Measurements from ENCODE around the gene ASZ1.
"Not testable (repeated sequence)": the region's sequence is repeated elsewhere in the genome, so short reads cannot be mapped to it uniquely, and the experiment has no call there.

The ASZ1 gene, protein sequence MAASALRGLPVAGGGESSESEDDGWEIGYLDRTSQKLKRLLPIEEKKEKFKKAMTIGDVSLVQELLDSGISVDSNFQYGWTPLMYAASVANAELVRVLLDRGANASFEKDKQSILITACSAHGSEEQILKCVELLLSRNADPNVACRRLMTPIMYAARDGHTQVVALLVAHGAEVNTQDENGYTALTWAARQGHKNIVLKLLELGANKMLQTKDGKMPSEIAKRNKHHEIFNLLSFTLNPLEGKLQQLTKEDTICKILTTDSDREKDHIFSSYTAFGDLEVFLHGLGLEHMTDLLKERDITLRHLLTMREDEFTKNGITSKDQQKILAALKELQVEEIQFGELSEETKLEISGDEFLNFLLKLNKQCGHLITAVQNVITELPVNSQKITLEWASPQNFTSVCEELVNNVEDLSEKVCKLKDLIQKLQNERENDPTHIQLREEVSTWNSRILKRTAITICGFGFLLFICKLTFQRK

GRCh38 chr7:117427258-117427701 is at the start of gene ASZ1:
Gene ASZ1 (minus strand): TSS chr7:117427493. CDS start chr7:117427460, 33 bp downstream.
- no peaks in the 10 kb centered on the region for H3K9me3 ChIP-seq (ENCODE audit: control insufficient read depth, insufficient read depth, low read depth, low read length)
- H3K36me3 ChIP-seq (ENCODE audit: control insufficient read depth, insufficient read depth, low read length): no peaks in the 10 kb centered on the region
- no peak within 1 kb of the TSS for H3K9ac ChIP-seq (ENCODE audit: low read length)
- H3K4me3 ChIP-seq (ENCODE audit: low read depth, low read length): no peak within 1 kb of the TSS
- no peak within 1 kb of the TSS for H3K27ac ChIP-seq (ENCODE audit: low read depth, low read length)
- H3K27me3 ChIP-seq (ENCODE audit: control insufficient read depth, insufficient read depth, low read length): no peaks in the 10 kb centered on the region
- H3K4me1 ChIP-seq (ENCODE audit: control insufficient read depth, insufficient read depth, low read length): no peaks in the 10 kb centered on the region

DNA sequence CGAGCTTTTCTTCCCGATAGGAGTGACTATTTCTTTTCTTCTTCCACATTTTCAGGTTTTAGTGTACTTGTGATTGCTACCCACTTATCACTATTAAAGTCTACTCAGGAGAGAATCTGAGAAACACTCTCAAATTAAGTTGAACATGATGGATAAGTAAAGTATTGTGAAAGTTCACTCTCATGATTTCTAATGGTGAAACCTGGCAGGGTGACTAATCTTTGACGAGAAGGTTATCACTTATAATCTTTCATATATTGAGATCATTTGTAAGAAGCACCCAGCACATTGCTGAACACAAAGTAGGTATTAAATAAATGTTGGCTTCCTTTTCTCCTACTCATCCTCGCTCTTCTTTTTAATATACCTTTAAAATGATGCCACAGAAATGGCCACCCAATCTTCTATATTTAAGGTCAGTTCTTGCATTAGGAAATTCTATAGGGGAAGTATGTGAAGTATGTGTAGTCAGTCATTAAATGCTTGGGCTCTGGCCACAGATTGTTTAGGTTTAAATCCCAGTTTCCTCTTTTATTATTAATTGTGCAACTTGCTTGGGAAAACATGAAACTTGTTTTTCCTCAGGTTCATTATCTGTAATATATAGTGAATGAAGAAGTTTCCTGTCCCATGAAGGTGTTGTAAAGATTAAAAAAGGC is 49.4 kb upstream of the ASZ1 start:
- Histone ChIP-seq H3K4me3 (ENCODE audit: low read depth, low read length) (no peak overlapping the region), H3K36me3 (ENCODE audit: control insufficient read depth, insufficient read depth, low read length) (no peaks in the 10 kb centered on the region), H3K27ac (ENCODE audit: low read depth, low read length) (no peak overlapping the region), H3K9ac (ENCODE audit: low read length) (no peak overlapping the region), H3K9me3 (ENCODE audit: control insufficient read depth, insufficient read depth, low read depth, low read length) (no peaks in the 10 kb centered on the region), H3K4me1 (ENCODE audit: control insufficient read depth, insufficient read depth, low read length) (peaks cover 4% of the 10 kb centered on the region; the same call in 1 of the 2 replicates), H3K27me3 (ENCODE audit: control insufficient read depth, insufficient read depth, low read length) (peaks cover 41% of the 10 kb centered on the region)

DNA sequence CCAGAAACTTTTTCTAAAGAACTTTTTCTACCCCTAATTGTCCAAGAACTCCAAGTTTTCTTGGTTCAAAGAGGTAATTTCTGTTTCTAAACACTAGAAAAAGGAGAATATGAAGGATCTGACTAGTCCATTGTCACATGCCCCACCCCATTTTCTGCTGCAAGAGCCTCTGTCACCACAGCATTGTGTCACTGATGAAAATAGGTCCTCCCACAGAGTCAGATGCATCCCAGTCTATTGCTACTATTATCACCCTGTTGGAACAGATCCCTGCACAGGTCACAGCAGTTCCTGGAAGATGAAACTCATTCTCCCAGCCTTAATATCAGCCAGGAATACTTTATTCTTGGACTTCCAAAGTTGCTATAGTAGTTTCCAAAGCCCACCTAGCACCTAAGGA is 45.0 kb upstream of the ASZ1 start:
- Histone ChIP-seq H3K4me1 (ENCODE audit: control insufficient read depth, insufficient read depth, low read length) (no peaks in the 10 kb centered on the region), H3K27ac (ENCODE audit: low read depth, low read length) (no peak overlapping the region), H3K27me3 (ENCODE audit: control insufficient read depth, insufficient read depth, low read length) (peaks cover 4% of the 10 kb centered on the region), H3K9me3 (ENCODE audit: control insufficient read depth, insufficient read depth, low read depth, low read length) (no peaks in the 10 kb centered on the region), H3K9ac (ENCODE audit: low read length) (no peak overlapping the region), H3K36me3 (ENCODE audit: control insufficient read depth, insufficient read depth, low read length) (no peaks in the 10 kb centered on the region), H3K4me3 (ENCODE audit: low read depth, low read length) (no peak overlapping the region)

DNA sequence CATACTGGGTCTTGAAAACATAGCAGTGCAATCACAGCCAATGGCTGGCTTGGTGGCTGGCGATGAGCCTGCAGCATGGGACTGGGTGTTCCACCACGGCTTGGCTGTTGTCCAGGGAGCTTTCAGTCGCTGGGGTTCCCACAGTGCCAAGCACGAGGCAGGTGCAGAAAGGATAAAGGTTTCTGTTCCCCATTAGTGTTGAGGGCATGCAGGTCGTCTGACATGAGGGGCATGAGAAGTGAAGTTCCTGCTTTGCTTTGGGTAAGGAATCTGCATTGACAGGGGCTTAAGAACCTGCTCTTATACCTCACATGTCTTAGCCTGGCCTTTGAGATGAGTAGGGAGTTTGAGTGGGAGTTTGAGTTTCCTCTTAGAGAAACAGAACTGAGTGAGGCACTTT is 43.5 kb upstream of the ASZ1 start:
- Histone ChIP-seq H3K9ac (ENCODE audit: low read length) (no peak overlapping the region), H3K4me3 (ENCODE audit: low read depth, low read length) (no peak overlapping the region), H3K4me1 (ENCODE audit: control insufficient read depth, insufficient read depth, low read length) (no peaks in the 10 kb centered on the region), H3K27ac (ENCODE audit: low read depth, low read length) (no peak overlapping the region), H3K36me3 (ENCODE audit: control insufficient read depth, insufficient read depth, low read length) (no peaks in the 10 kb centered on the region), H3K9me3 (ENCODE audit: control insufficient read depth, insufficient read depth, low read depth, low read length) (no peaks in the 10 kb centered on the region), H3K27me3 (ENCODE audit: control insufficient read depth, insufficient read depth, low read length) (no peaks in the 10 kb centered on the region)

- H3K4me1 ChIP-seq (ENCODE audit: control insufficient read depth, insufficient read depth, low read length): no peaks in the 10 kb centered on the region
- no peaks in the 10 kb centered on the region for H3K36me3 ChIP-seq (ENCODE audit: control insufficient read depth, insufficient read depth, low read length)
- H3K9me3 ChIP-seq (ENCODE audit: control insufficient read depth, insufficient read depth, low read depth, low read length): no peaks in the 10 kb centered on the region
- no peak overlapping the region for H3K9ac ChIP-seq (ENCODE audit: low read length)
- no peaks in the 10 kb centered on the region for H3K27me3 ChIP-seq (ENCODE audit: control insufficient read depth, insufficient read depth, low read length)
- no peak overlapping the region for H3K27ac ChIP-seq (ENCODE audit: low read depth, low read length)
- H3K4me3 ChIP-seq (ENCODE audit: low read depth, low read length): no peak overlapping the region
Observed at GRCh38 chr7:117468174-117468573, 40.9 kb upstream of the ASZ1 start.

- not testable (repeated sequence) for H3K4me1 ChIP-seq (ENCODE audit: control insufficient read depth, insufficient read depth, low read length); H3K36me3 ChIP-seq (ENCODE audit: control insufficient read depth, insufficient read depth, low read length); H3K27me3 ChIP-seq (ENCODE audit: control insufficient read depth, insufficient read depth, low read length); H3K4me3 ChIP-seq (ENCODE audit: low read depth, low read length); H3K9ac ChIP-seq (ENCODE audit: low read length); H3K27ac ChIP-seq (ENCODE audit: low read depth, low read length); H3K9me3 ChIP-seq (ENCODE audit: control insufficient read depth, insufficient read depth, low read depth, low read length)
Observed at GRCh38 chr7:117460815-117461214, 33.5 kb upstream of the ASZ1 start.

GRCh38 chr7:117459735-117460134 is 32.4 kb upstream of the ASZ1 start:
- Histone ChIP-seq H3K4me1 (ENCODE audit: control insufficient read depth, insufficient read depth, low read length) (no peaks in the 10 kb centered on the region), H3K27ac (ENCODE audit: low read depth, low read length) (no peak overlapping the region), H3K27me3 (ENCODE audit: control insufficient read depth, insufficient read depth, low read length) (no peaks in the 10 kb centered on the region), H3K4me3 (ENCODE audit: low read depth, low read length) (no peak overlapping the region), H3K36me3 (ENCODE audit: control insufficient read depth, insufficient read depth, low read length) (no peaks in the 10 kb centered on the region), H3K9ac (ENCODE audit: low read length) (no peak overlapping the region), H3K9me3 (ENCODE audit: control insufficient read depth, insufficient read depth, low read depth, low read length) (no peaks in the 10 kb centered on the region)

GRCh38 chr7:117458977-117459583 is 31.8 kb upstream of the ASZ1 start:
- Histone ChIP-seq H3K36me3 (ENCODE audit: control insufficient read depth, insufficient read depth, low read length) (no peaks in the 10 kb centered on the region), H3K9ac (ENCODE audit: low read length) (no peak overlapping the region), H3K4me3 (ENCODE audit: low read depth, low read length) (no peak overlapping the region), H3K27me3 (ENCODE audit: control insufficient read depth, insufficient read depth, low read length) (no peaks in the 10 kb centered on the region), H3K9me3 (ENCODE audit: control insufficient read depth, insufficient read depth, low read depth, low read length) (no peaks in the 10 kb centered on the region), H3K27ac (ENCODE audit: low read depth, low read length) (no peak overlapping the region), H3K4me1 (ENCODE audit: control insufficient read depth, insufficient read depth, low read length) (no peaks in the 10 kb centered on the region)

DNA sequence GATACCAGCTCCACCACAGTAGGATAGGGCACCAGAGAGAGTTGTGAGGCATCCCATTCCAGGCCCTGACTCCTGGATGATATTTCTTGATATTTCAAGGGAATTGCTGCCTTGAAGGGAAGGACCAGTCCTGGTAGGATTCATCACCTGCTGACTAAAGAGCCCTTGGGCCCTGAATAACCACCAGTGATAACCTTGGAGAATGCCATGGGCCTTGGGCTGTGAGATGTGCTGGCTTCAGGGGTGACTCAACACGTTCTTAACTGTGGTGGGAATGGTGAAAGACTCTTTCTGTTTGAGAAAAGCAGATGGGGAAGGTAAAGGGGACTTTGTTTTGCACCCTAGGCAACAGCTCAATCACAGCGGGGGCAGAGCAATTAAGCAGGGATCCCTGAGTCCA is 21.4 kb upstream of the ASZ1 start:
- no peaks in the 10 kb centered on the region for H3K36me3 ChIP-seq (ENCODE audit: control insufficient read depth, insufficient read depth, low read length)
- H3K4me3 ChIP-seq (ENCODE audit: low read depth, low read length): no peak overlapping the region
- no peaks in the 10 kb centered on the region for H3K27me3 ChIP-seq (ENCODE audit: control insufficient read depth, insufficient read depth, low read length)
- no peaks in the 10 kb centered on the region for H3K4me1 ChIP-seq (ENCODE audit: control insufficient read depth, insufficient read depth, low read length)
- no peaks in the 10 kb centered on the region for H3K9me3 ChIP-seq (ENCODE audit: control insufficient read depth, insufficient read depth, low read depth, low read length)
- no peak overlapping the region for H3K9ac ChIP-seq (ENCODE audit: low read length)
- H3K27ac ChIP-seq (ENCODE audit: low read depth, low read length): no peak overlapping the region

DNA sequence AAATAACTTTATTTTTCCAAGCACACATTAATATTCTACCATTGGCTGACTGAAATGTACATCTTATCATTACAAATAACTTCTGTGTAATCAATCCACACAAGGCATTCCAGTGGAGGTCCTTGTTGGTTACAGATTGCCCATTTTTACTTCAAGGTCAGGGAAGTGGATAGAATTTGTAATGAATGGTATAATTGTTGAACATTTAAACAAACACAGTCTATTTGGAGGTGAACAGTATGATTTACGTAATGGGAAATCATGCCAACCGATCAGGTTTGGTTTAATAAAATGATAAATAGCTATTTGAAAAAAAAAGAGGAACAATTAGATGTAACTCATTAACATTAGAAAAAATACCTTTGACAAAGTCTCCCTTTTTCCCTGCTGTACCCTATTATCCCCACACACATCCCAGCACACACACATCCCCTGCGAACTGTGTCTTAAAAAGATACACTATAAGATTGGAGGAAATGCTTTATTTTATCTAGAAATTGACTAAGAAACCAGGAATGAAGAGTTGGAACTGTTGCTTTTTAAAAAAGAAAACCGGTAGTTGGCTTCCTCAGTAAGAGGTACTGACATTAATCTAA is 19.0 kb upstream of the ASZ1 start:
- H3K9ac ChIP-seq (ENCODE audit: low read length): no peak overlapping the region
- H3K4me1 ChIP-seq (ENCODE audit: control insufficient read depth, insufficient read depth, low read length): no peaks in the 10 kb centered on the region
- H3K9me3 ChIP-seq (ENCODE audit: control insufficient read depth, insufficient read depth, low read depth, low read length): no peaks in the 10 kb centered on the region
- H3K27ac ChIP-seq (ENCODE audit: low read depth, low read length): no peak overlapping the region
- H3K4me3 ChIP-seq (ENCODE audit: low read depth, low read length): no peak overlapping the region
- H3K27me3 ChIP-seq (ENCODE audit: control insufficient read depth, insufficient read depth, low read length): no peaks in the 10 kb centered on the region
- no peaks in the 10 kb centered on the region for H3K36me3 ChIP-seq (ENCODE audit: control insufficient read depth, insufficient read depth, low read length)

- H3K4me3 ChIP-seq (ENCODE audit: low read depth, low read length): no peak overlapping the region
- H3K27me3 ChIP-seq (ENCODE audit: control insufficient read depth, insufficient read depth, low read length): no peaks in the 10 kb centered on the region
- H3K9ac ChIP-seq (ENCODE audit: low read length): no peak overlapping the region
- H3K9me3 ChIP-seq (ENCODE audit: control insufficient read depth, insufficient read depth, low read depth, low read length): no peaks in the 10 kb centered on the region
- no peaks in the 10 kb centered on the region for H3K36me3 ChIP-seq (ENCODE audit: control insufficient read depth, insufficient read depth, low read length)
- no peak overlapping the region for H3K27ac ChIP-seq (ENCODE audit: low read depth, low read length)
- no peaks in the 10 kb centered on the region for H3K4me1 ChIP-seq (ENCODE audit: control insufficient read depth, insufficient read depth, low read length)
Observed at GRCh38 chr7:117445206-117445605, 17.9 kb upstream of the ASZ1 start.
